Measurements from ENCODE around the gene DNAJC3.

GRCh38 chr13:95708391-95708774 lies 31.4 kb downstream of the DNAJC3 start:
- TF ChIP-seq CTCF (IDR thresholded peaks at IDR 0.05; ENCODE audit: insufficient read depth, low read depth, low read length) (no peak), EZH2 (IDR thresholded peaks at IDR 0.05; ENCODE audit: insufficient read depth, low read length) (no peak)
